DOHH2 (cell line): ENCODE data around the gene UBE2M.
"Not testable (repeated sequence)": the region's sequence is repeated elsewhere in the genome, so short reads cannot be mapped to it uniquely, and the experiment has no call there.

ENCODE experiments used
- H3F3A ChIP-seq: fragments of 200-600 bp; sonication (generic), shearing (Covaris generic); 2 replicates; pipeline ENCODE4 v1.6.0; 2016; ENCODE audit warnings: antibody characterized with exemption, mild to moderate bottlenecking; ENCODE audit not compliant: control insufficient read depth, insufficient read depth
- H3K27ac ChIP-seq: fragments of 200-600 bp; sonication (generic); 2 replicates; pipeline ENCODE4 v1.5.1; 2014; ENCODE audit warnings: low read depth, mild to moderate bottlenecking, low read length, moderate library complexity
- H3K27me3 ChIP-seq: fragments of 200-600 bp; sonication (generic); 2 replicates; pipeline ENCODE4 v1.6.1; 2014; ENCODE audit warnings: mild to moderate bottlenecking, low read length, mixed read lengths; ENCODE audit not compliant: control insufficient read depth
- H3K36me3 ChIP-seq: fragments of 200-600 bp; sonication (generic); 2 replicates; pipeline ENCODE4 v1.6.1; 2014; ENCODE audit warnings: mild to moderate bottlenecking, low read length, moderate library complexity, mixed read lengths; ENCODE audit not compliant: control insufficient read depth
- H3K4me1 ChIP-seq: fragments of 200-600 bp; sonication (generic); 2 replicates; pipeline ENCODE4 v1.6.1; 2014; ENCODE audit warnings: mild to moderate bottlenecking, low read length, mixed read lengths; ENCODE audit not compliant: control insufficient read depth
- H3K4me2 ChIP-seq: fragments of 200-600 bp; sonication (generic); 2 replicates; pipeline ENCODE4 v1.6.0; 2014; ENCODE audit warnings: mild to moderate bottlenecking, low read length, moderate library complexity
- H3K4me3 ChIP-seq: fragments of 200-600 bp; sonication (generic); 2 replicates; pipeline ENCODE4 v1.5.1; 2014; ENCODE audit warnings: mild to moderate bottlenecking, low read length, mixed read lengths
- H3K79me2 ChIP-seq: fragments of 200-600 bp; sonication (generic); 2 replicates; pipeline ENCODE4 v1.6.1; 2014; ENCODE audit warnings: mild to moderate bottlenecking, low read length, mixed read lengths; ENCODE audit not compliant: control insufficient read depth
- H3K9me2 ChIP-seq: fragments of 200-600 bp; sonication (generic); replicated peaks from 2 replicates; pipeline ENCODE4 v1.6.1; 2014; ENCODE audit warnings: mild to moderate bottlenecking, low read length, mixed read lengths; ENCODE audit not compliant: control insufficient read depth
- H3K9me3 ChIP-seq: fragments of 200-600 bp; sonication (generic); 2 replicates; pipeline ENCODE4 v1.6.1; 2014; ENCODE audit warnings: antibody characterized with exemption, low read length, mixed read lengths; ENCODE audit not compliant: control insufficient read depth, insufficient read depth
- H4K20me1 ChIP-seq: fragments of 200-600 bp; sonication (generic); 2 replicates; pipeline ENCODE4 v1.6.0; 2014; ENCODE audit warnings: low read depth, mild to moderate bottlenecking, antibody characterized with exemption, low read length, moderate library complexity; ENCODE audit not compliant: control insufficient read depth, insufficient read depth
- CTCF ChIP-seq: fragments of 200-600 bp; sonication (generic); IDR thresholded peaks from one replicate; pipeline ENCODE4 v1.5.1; 2014; ENCODE audit warnings: antibody characterized with exemption, mild to moderate bottlenecking, low read depth, low read length; ENCODE audit not compliant: poor library complexity, severe bottlenecking
- EZH2phosphoT487 ChIP-seq: fragments of 200-600 bp; sonication (generic); IDR thresholded peaks from 2 replicates; pipeline ENCODE4 v1.6.1; 2017; ENCODE audit warnings: borderline replicate concordance, mild to moderate bottlenecking, antibody characterized with exemption, low read length, moderate library complexity, mixed read lengths

Gene UBE2M

GRCh38 chr19:58509731-58510083 lies 48.7 kb downstream of the UBE2M start:
- Histone ChIP-seq H3K27me3 (no peaks in the 10 kb centered on the region), H3F3A (no peaks in the 10 kb centered on the region), H4K20me1 (no peaks in the 10 kb centered on the region), H3K79me2 (peaks cover 8% of the 10 kb centered on the region), H3K36me3 (peaks cover 4% of the 10 kb centered on the region), H3K4me3 (no peak overlapping the region), H3K9me2 (no peaks in the 10 kb centered on the region), H3K27ac (no peak overlapping the region), H3K4me2 (no peak overlapping the region), H3K4me1 (peaks cover 11% of the 10 kb centered on the region), H3K9me3 (no peaks in the 10 kb centered on the region)
- TF ChIP-seq EZH2phosphoT487 (no peak), CTCF (no peak)

GRCh38 chr19:58507602-58508223 lies 50.7 kb downstream of the UBE2M start:
- H3K9me3 ChIP-seq, H3K27ac ChIP-seq, H4K20me1 ChIP-seq, H3K4me2 ChIP-seq, H3K27me3 ChIP-seq, H3K36me3 ChIP-seq, H3K4me3 ChIP-seq, H3K4me1 ChIP-seq, H3F3A ChIP-seq, H3K9me2 ChIP-seq, H3K79me2 ChIP-seq: not testable (repeated sequence)
